MCF 10A (cell line): Measurements from ENCODE around the gene MUC3A. TPM values are rescaled to one million over a fixed set of nuclear protein-coding genes. Genes with fewer than 3 reads are reported as not detected.

Experiments used
- BruUV-seq: library from RNA; stranded (reverse); fragments of 400-500 nt; replicated peaks from 2 replicates; lab custom pipeline; 2021; lab: Mats Ljungman, UMichigan
- CTCF ChIA-PET: fragments of 300-600 bp; sonication (Branson Sonifier 250); formaldehyde crosslinking; extraction: SDS; loops from one replicate; lab custom pipeline; 2021; ENCODE audit warnings: antibody characterized with exemption, inconsistent platforms; lab: Yijun Ruan, JAX
- POLR2A ChIA-PET: fragments of 300-600, 350-650 bp; sonication (Branson Sonifier 250); formaldehyde crosslinking; extraction: SDS; loops from one replicate; lab custom pipeline; 2020; ENCODE audit warnings: antibody characterized with exemption, inconsistent platforms; lab: Yijun Ruan, JAX
- DNase-seq: peaks from one replicate; pipeline ENCODE4 v3.0.0-alpha.2; 2018; ENCODE audit not compliant: unreplicated experiment
- H3K27ac Mint-ChIP-seq: one replicate; pipeline ENCODE4 v1.8.0; 2022; ENCODE audit warnings: mild to moderate bottlenecking, low read depth, mixed read lengths; ENCODE audit not compliant: unreplicated experiment
- H3K27me3 Mint-ChIP-seq: one replicate; pipeline ENCODE4 v1.8.0; 2022; ENCODE audit warnings: mixed read lengths; ENCODE audit not compliant: insufficient read depth, unreplicated experiment
- H3K36me3 Mint-ChIP-seq: one replicate; pipeline ENCODE4 v1.8.0; 2022; ENCODE audit warnings: mild to moderate bottlenecking, moderate library complexity, mixed read lengths; ENCODE audit not compliant: insufficient read depth, unreplicated experiment
- H3K4me1 Mint-ChIP-seq: one replicate; pipeline ENCODE4 v1.8.0; 2022; ENCODE audit warnings: mixed read lengths; ENCODE audit not compliant: insufficient read depth, unreplicated experiment
- H3K4me3 Mint-ChIP-seq: one replicate; pipeline ENCODE4 v1.8.0; 2022; ENCODE audit warnings: mild to moderate bottlenecking, moderate library complexity, mixed read lengths; ENCODE audit not compliant: unreplicated experiment
- H3K9me3 Mint-ChIP-seq: one replicate; pipeline ENCODE4 v1.8.0; 2022; ENCODE audit warnings: mixed read lengths; ENCODE audit not compliant: unreplicated experiment
- intact Hi-C: fragments of 100-400 bp; cut with micrococcal nuclease; formaldehyde crosslinking; loops from 2 replicates; pipeline ENCODE4 v1.14.1; 2022
- total RNA-seq: library from RNA; stranded (reverse); gene quantifications from 2 replicates; pipeline ENCODE4 v1.2.3, GENCODE V29; 2022
- TF ChIP-seq, protein P1 (sequence below): fragments of 200-600 bp; IDR thresholded peaks from one replicate; pipeline ENCODE4 v1.8.0; 2022; ENCODE audit warnings: antibody characterized with exemption, mild to moderate bottlenecking; ENCODE audit not compliant: unreplicated experiment

MUC3A gene
- total RNA-seq, 1 experiment from 2014 or later: not detected

DNA sequence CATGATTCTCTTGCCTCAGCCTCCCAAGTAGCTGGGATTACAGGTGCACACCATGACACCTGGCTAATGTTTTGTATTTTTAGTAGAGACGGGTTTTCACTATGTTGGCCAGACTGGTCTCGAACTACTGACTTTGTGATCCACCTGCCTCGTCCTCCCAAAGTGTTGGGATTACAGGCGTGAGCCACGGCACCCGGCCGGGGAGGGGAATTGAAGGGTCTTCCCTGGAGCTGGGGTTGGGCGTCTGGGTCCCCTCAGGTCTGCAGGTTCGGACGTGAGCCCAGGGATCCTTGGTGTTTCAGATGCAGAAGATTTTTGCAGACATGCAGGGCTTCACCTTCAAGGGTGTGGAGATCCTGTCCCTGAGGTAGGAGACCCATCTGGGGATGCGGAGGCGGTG is 14.1 kb downstream of the MUC3A start:
- CTCF ChIA-PET: interaction anchor here (0.5 kb wide), 1 partner anchor 29 kb away, joined by 3 read pairs; no protein-coding TSS in a partner anchor
- POLR2A ChIA-PET: no interaction called here
- DNase-seq: no peak
- intact Hi-C loops: no loop called here
- H3K27ac Mint-ChIP-seq: no peak overlapping the region
- H3K4me1 Mint-ChIP-seq: peaks cover 12% of the 10 kb centered on the region
- H3K4me3 Mint-ChIP-seq: no peak overlapping the region
- TF ChIP-seq, protein P1, sequence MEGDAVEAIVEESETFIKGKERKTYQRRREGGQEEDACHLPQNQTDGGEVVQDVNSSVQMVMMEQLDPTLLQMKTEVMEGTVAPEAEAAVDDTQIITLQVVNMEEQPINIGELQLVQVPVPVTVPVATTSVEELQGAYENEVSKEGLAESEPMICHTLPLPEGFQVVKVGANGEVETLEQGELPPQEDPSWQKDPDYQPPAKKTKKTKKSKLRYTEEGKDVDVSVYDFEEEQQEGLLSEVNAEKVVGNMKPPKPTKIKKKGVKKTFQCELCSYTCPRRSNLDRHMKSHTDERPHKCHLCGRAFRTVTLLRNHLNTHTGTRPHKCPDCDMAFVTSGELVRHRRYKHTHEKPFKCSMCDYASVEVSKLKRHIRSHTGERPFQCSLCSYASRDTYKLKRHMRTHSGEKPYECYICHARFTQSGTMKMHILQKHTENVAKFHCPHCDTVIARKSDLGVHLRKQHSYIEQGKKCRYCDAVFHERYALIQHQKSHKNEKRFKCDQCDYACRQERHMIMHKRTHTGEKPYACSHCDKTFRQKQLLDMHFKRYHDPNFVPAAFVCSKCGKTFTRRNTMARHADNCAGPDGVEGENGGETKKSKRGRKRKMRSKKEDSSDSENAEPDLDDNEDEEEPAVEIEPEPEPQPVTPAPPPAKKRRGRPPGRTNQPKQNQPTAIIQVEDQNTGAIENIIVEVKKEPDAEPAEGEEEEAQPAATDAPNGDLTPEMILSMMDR: no peak
- no TSS peak for BruUV-seq
- H3K27me3 Mint-ChIP-seq: peaks cover 44% of the 10 kb centered on the region
- H3K9me3 Mint-ChIP-seq: no peaks in the 10 kb centered on the region
- H3K36me3 Mint-ChIP-seq: no peaks in the 10 kb centered on the region

DNA sequence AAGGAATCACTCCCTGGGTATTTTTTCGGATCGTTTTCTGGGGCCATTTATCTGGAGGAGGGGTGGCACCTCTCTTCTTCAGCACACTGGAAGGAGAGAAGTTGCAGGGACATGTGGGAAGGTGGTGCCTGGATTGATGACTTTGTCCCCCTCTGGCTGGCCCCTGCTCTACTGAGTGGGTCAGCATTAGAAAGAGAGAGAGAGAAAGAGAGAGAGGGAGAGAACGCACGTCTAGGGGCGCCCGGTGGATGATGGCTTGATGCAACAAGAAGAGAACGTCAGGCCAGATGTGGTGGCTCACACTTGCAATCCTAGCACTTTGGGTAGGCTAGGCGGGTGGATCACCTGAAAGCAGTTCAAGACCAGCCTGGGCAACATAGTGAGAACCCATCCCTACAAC is 14.5 kb downstream of the MUC3A start:
- BruUV-seq: no TSS peak
- CTCF ChIA-PET: no interaction called here
- POLR2A ChIA-PET: no interaction called here
- H3K27ac Mint-ChIP-seq: no peak overlapping the region
- intact Hi-C loops: no loop called here
- H3K4me3 Mint-ChIP-seq: no peak overlapping the region
- TF ChIP-seq, protein P1: no peak
- no peaks in the 10 kb centered on the region for H3K9me3 Mint-ChIP-seq
- H3K4me1 Mint-ChIP-seq: peaks cover 12% of the 10 kb centered on the region
- no peak for DNase-seq
- H3K36me3 Mint-ChIP-seq: no peaks in the 10 kb centered on the region
- peaks cover 49% of the 10 kb centered on the region for H3K27me3 Mint-ChIP-seq

DNA sequence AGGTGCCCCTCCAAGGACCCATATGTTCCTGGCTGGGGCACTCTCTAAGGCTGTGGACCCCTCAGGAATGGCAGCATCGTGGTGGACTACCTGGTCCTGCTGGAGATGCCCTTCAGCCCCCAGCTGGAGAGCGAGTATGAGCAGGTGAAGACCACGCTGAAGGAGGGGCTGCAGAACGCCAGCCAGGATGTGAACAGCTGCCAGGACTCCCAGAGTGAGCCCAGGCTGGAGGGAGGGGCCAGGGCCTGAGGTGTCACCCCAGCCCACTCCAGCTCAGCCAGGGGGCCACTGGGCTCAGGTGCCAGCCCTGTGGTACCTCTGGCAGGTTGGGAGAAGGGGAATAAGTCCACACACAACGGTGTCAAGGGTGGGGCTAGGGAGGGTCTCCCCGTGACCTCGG is 15.3 kb downstream of the MUC3A start:
- ChIA-PET POLR2A (no interaction called here), CTCF (no interaction called here)
- Mint-ChIP-seq H3K9me3 (no peaks in the 10 kb centered on the region), H3K27ac (no peak overlapping the region), H3K27me3 (peaks cover 56% of the 10 kb centered on the region), H3K4me1 (peaks cover 12% of the 10 kb centered on the region), H3K4me3 (no peak overlapping the region), H3K36me3 (no peaks in the 10 kb centered on the region)
- intact Hi-C loops: no loop called here
- no TSS peak for BruUV-seq
- TF ChIP-seq, protein P1: no peak
- no peak for DNase-seq

DNA sequence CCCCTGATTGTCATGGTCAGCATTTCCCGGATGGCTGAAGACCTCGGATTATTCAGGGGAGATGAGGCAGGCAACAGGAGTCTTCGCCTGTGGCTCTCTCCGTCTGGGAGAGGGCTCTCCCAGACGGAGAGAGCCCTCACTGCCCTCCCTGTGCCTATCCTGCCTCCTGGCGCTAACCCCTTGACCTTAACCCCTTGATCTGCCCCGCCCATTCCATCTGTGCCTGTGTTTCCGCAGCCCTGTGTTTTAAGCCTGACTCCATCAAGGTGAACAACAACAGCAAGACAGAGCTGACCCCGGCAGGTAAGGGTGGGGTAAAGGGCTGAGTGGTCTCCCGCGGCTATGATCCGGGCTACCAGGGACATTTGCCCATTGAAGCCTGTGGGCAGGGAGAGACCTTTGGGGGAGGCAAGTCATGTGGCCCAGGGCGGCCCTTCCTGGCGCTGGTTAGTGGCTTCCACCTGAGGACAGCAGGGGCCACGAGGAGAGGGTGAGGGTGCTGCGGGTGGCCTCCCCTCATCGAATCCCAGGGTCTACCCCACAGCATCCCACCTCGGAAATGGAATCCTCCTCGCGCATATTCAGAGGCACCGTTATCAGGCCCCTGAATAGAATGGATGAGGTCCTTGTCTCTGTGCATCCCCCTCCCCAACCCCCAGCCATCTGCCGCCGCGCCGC is 15.8 kb downstream of the MUC3A start:
- Mint-ChIP-seq H3K4me3 (no peak overlapping the region), H3K9me3 (no peaks in the 10 kb centered on the region), H3K27ac (no peak overlapping the region), H3K27me3 (peaks cover 62% of the 10 kb centered on the region), H3K36me3 (no peaks in the 10 kb centered on the region), H3K4me1 (peaks cover 12% of the 10 kb centered on the region)
- no peak for DNase-seq
- no TSS peak for BruUV-seq
- CTCF ChIA-PET: no interaction called here
- TF ChIP-seq, protein P1: no peak
- POLR2A ChIA-PET: no interaction called here
- intact Hi-C loops: no loop called here
